H1 (cell line): ENCODE measurements around the gene SLC12A5. TPM values are rescaled to one million over a fixed set of nuclear protein-coding genes. Genes with fewer than 3 reads are reported as not detected.

ENCODE experiments used
- ASH2L ChIP-seq: fragments of 200-600, 300-600 bp; sonication (generic); IDR thresholded peaks from one replicate; pipeline ENCODE4 v1.7.1; 2017; ENCODE audit warnings: low read length
- BCL11A ChIP-seq, 2 experiments: IDR thresholded peaks; one replicate each; pipeline ENCODE4 v1.6.1; 2011; ENCODE audit warnings: low read depth in 2 of 2, low read length in 2 of 2, mild to moderate bottlenecking in 2 of 2
- CBX8 ChIP-seq: fragments of 300-800, 300-1000 bp; sonication (generic); IDR thresholded peaks from 2 replicates; pipeline ENCODE4 v1.7.1; 2016; ENCODE audit warnings: low read depth, low read length, borderline replicate concordance
- CHD2 ChIP-seq: IDR thresholded peaks from 2 replicates; pipeline ENCODE4 v1.6.1; 2012; ENCODE audit warnings: low read length, improper control_type of control experiment
- NANOG ChIP-seq: IDR thresholded peaks from 2 replicates; pipeline ENCODE4 v1.6.1; 2011; ENCODE audit warnings: low read length, low read depth, mild to moderate bottlenecking, inconsistent platforms; ENCODE audit not compliant: insufficient read depth, poor library complexity, severe bottlenecking
- POLR2AphosphoS5 ChIP-seq: IDR thresholded peaks from 2 replicates; pipeline ENCODE4 v1.6.1; 2011; ENCODE audit warnings: low read depth, low read length
- polyA plus RNA-seq, 7 experiments: library from polyadenylated mRNA; depleted of rRNA in 3 of 7; stranded (reverse) in 5 of 7; unstranded in 2 of 7; fragments of >200 nt in 5 of 7; fragments of 200-250 nt in 2 of 7; gene quantifications; 1 replicate in 5 of 7; 2 replicates in 1 of 7; 4 replicates in 1 of 7; pipeline versions ENCODE4 v1.2.1 to v1.2.3, GENCODE V29; 2011 to 2013; ENCODE audit warnings: missing spikeins in 2 of 7, mixed read lengths in 2 of 7
- total RNA-seq: library from RNA; stranded (reverse); fragmentation: NEBNext Ultra II Directional; extraction: Animal tissue kit (Norgen Biotek cat#: 25700); gene quantifications from 2 replicates; pipeline ENCODE4 v1.2.1, GENCODE V29; 2021

SLC12A5 gene
- total and polyA plus RNA-seq, 2 of the 8 experiments (the other 6 are each of a cell fraction or from before 2014, with no cell fraction given) = 1.9 to 7.3 TPM

DNA sequence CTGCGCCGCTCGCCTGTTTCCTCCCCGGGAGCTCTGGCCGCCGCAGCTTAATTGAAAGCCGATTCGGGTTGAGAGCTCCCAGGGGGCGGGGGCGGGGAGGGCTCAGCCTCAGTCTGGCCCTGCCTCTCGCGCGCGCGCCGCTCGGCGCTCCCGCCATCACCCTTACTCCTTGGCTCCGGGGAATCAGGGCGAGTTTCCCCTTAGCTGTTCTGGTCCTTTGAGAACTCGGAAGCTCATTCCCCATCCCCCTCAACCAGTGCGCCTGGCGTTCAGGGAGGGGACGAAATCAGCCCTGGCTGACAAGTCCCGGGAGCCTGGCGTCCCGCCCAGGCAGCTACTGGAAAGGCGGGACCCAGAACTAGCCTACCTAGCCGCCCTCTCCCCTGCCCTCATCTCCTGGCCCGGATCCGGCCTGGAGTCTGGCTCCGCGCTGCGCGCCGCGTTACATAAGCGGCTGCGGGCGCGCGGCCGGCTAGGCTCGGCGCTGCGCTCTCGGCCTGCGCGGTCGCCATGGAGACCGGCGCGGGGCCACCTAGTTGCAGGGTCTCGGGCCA lies 2.8 kb downstream of the SLC12A5 start (continued):
- peak; percentile 70 for TF ChIP-seq ASH2L
- TF ChIP-seq BCL11A (IDR thresholded peaks at IDR 0.05; ENCODE audit: low read depth in 2 of 2, low read length in 2 of 2) = no peak
- TF ChIP-seq CHD2 = no peak
- TF ChIP-seq NANOG = no peak
- TF ChIP-seq CBX8 = no peak
- TF ChIP-seq POLR2AphosphoS5 = no peak
